SK-N-SH (cell line): Measurements from ENCODE around the gene DOK1. TPM values are rescaled to one million over a fixed set of nuclear protein-coding genes. Genes with fewer than 3 reads are reported as not detected.

Experiments
- CTCF ChIA-PET: fragments of 300-600, 350-600 bp; formaldehyde crosslinking; extraction: SDS; loops from one replicate; lab custom pipeline; 2021; lab: Yijun Ruan, JAX
- POLR2A ChIA-PET: fragments of 350-600 bp; sonication (Branson Sonifier 250); formaldehyde crosslinking; extraction: SDS; loops from one replicate; lab custom pipeline; 2020; ENCODE audit warnings: antibody characterized with exemption, inconsistent platforms; lab: Yijun Ruan, JAX
- DNase-seq: peaks from one replicate; pipeline ENCODE4 v3.0.0; 2012
- H2AFZ ChIP-seq: fragments of 200-600 bp; sonication (generic); 2 replicates; pipeline ENCODE4 v1.8.1; 2016; ENCODE audit warnings: antibody characterized with exemption, mild to moderate bottlenecking, low read depth
- H3F3A ChIP-seq: fragments of 200-600 bp; sonication (generic); replicated peaks from 2 replicates; pipeline ENCODE3; 2016; ENCODE audit warnings: antibody characterized with exemption, mild to moderate bottlenecking; ENCODE audit not compliant: insufficient read depth
- H3K27ac ChIP-seq, 2 experiments: fragments of 200-500 bp in 1 of 2; fragments of 200-600 bp in 1 of 2; sonication (Bioruptor generic) in 1 of 2; sonication (generic), shearing (Covaris generic) in 1 of 2; 2 replicates each; pipeline versions ENCODE4 v1.5.1 to v1.6.1; 2014 to 2016; ENCODE audit warnings: low read depth in 2 of 2, inconsistent platforms in 1 of 2, low read length in 1 of 2, mild to moderate bottlenecking in 1 of 2, mixed read lengths in 1 of 2
- H3K27me3 ChIP-seq: fragments of 200-600 bp; sonication (generic), shearing (Covaris generic); 2 replicates; pipeline ENCODE4 v1.6.1; 2016; ENCODE audit warnings: mixed run types; ENCODE audit not compliant: insufficient read depth
- H3K36me3 ChIP-seq, 2 experiments: fragments of 200-500 bp in 1 of 2; fragments of 200-600 bp in 1 of 2; sonication (Bioruptor generic) in 1 of 2; sonication (generic) in 1 of 2; replicated peaks in 1 of 2; 2 replicates each; pipeline versions ENCODE3 to v1.5.1; 2014 to 2016; ENCODE audit warnings: low read length in 1 of 2, mild to moderate bottlenecking in 1 of 2; ENCODE audit not compliant: insufficient read depth in 2 of 2, control insufficient read depth in 1 of 2
- H3K4me1 ChIP-seq, 2 experiments: fragments of 200-500 bp in 1 of 2; fragments of 200-600 bp in 1 of 2; sonication (Bioruptor generic) in 1 of 2; sonication (generic), shearing (Covaris generic) in 1 of 2; 2 replicates each; pipeline versions ENCODE4 v1.5.1 to v1.6.1; 2014 to 2016; ENCODE audit warnings: low read depth in 1 of 2, low read length in 1 of 2, mixed run types in 1 of 2; ENCODE audit not compliant: insufficient read depth in 2 of 2, control insufficient read depth in 1 of 2
- H3K4me2 ChIP-seq: fragments of 200-600 bp; sonication (generic), shearing (Covaris generic); 2 replicates; pipeline ENCODE4 v1.6.1; 2017; ENCODE audit warnings: mixed run types
- H3K4me3 ChIP-seq, 2 experiments: fragments of 200-500 bp in 1 of 2; fragments of 200-600 bp in 1 of 2; sonication (Bioruptor generic) in 1 of 2; sonication (generic), shearing (Covaris generic) in 1 of 2; 2 replicates each; pipeline versions ENCODE4 v1.5.1 to v1.8.1; 2014 to 2016; ENCODE audit warnings: low read depth in 2 of 2, inconsistent platforms in 1 of 2, low read length in 1 of 2, mild to moderate bottlenecking in 1 of 2, mixed read lengths in 1 of 2, moderate library complexity in 1 of 2
- H3K79me2 ChIP-seq: fragments of 200-600 bp; sonication (generic); 2 replicates; pipeline ENCODE4 v1.8.1; 2017; ENCODE audit warnings: mild to moderate bottlenecking; ENCODE audit not compliant: insufficient read depth
- H3K9ac ChIP-seq: fragments of 200-600 bp; sonication (generic); 2 replicates; pipeline ENCODE4 v1.6.1; 2017; ENCODE audit warnings: mixed run types
- H3K9me2 ChIP-seq: fragments of 200-600 bp; sonication (generic); 2 replicates; pipeline ENCODE4 v1.6.1; 2017; ENCODE audit warnings: mixed run types
- H3K9me3 ChIP-seq: fragments of 200-600 bp; sonication (generic); 2 replicates; pipeline ENCODE4 v1.6.1; 2017; ENCODE audit warnings: mixed run types, mild to moderate bottlenecking, moderate library complexity
- H4K20me1 ChIP-seq: fragments of 200-600 bp; sonication (generic); 2 replicates; pipeline ENCODE4 v1.6.1; 2017; ENCODE audit warnings: mild to moderate bottlenecking, mixed run types; ENCODE audit not compliant: insufficient read depth
- CHD2 ChIP-seq: fragments of 150-350 bp; IDR thresholded peaks from 2 replicates; pipeline ENCODE4 v1.6.1; 2018; ENCODE audit warnings: low read length; ENCODE audit not compliant: partially characterized antibody
- CTCF ChIP-seq: fragments of 200-600 bp; sonication (generic); IDR thresholded peaks from 2 replicates; pipeline ENCODE4 v1.6.1; 2017; ENCODE audit warnings: antibody characterized with exemption, mild to moderate bottlenecking, moderate library complexity
- EZH2phosphoT487 ChIP-seq: fragments of 200-600 bp; sonication (generic); IDR thresholded peaks from 2 replicates; pipeline ENCODE4 v1.6.1; 2017; ENCODE audit warnings: low read depth, mixed run types, mild to moderate bottlenecking, antibody characterized with exemption, moderate library complexity, borderline replicate concordance
- FOXJ3 ChIP-seq: sonication (generic); formaldehyde crosslinking; IDR thresholded peaks from 2 replicates; pipeline ENCODE4 v1.5.1; 2020; ENCODE audit warnings: mild to moderate bottlenecking, missing genetic modification reagents
- GABPA ChIP-seq: IDR thresholded peaks from 2 replicates; pipeline ENCODE4 v1.4.0; 2012; ENCODE audit warnings: low read depth, mild to moderate bottlenecking
- GATA2 ChIP-seq: sonication (generic); formaldehyde crosslinking; IDR thresholded peaks from 2 replicates; pipeline ENCODE4 v1.5.0; 2020; ENCODE audit warnings: mild to moderate bottlenecking, missing genetic modification reagents
- IRF3 ChIP-seq: fragments of 150-350 bp; IDR thresholded peaks from 2 replicates; pipeline ENCODE4 v1.6.1; 2016; ENCODE audit warnings: mild to moderate bottlenecking, low read depth, low read length
- JUND ChIP-seq: IDR thresholded peaks from 2 replicates; pipeline ENCODE4 v1.4.0; 2012
- MAX ChIP-seq: IDR thresholded peaks from 2 replicates; pipeline ENCODE4 v1.4.0; 2012; ENCODE audit warnings: low read depth
- MXI1 ChIP-seq: IDR thresholded peaks from 2 replicates; pipeline ENCODE4 v1.6.1; 2012; ENCODE audit warnings: mild to moderate bottlenecking, low read depth, low read length, improper control_type of control experiment
- NRF1 ChIP-seq: IDR thresholded peaks from 2 replicates; pipeline ENCODE4 v1.6.1; 2012; ENCODE audit warnings: low read depth, mild to moderate bottlenecking, low read length
- RAD21 ChIP-seq: IDR thresholded peaks from 2 replicates; pipeline ENCODE4 v1.6.1; 2012; ENCODE audit warnings: mild to moderate bottlenecking, low read length
- RCOR1 ChIP-seq: fragments of 150-350 bp; IDR thresholded peaks from 2 replicates; pipeline ENCODE4 v1.6.1; 2017; ENCODE audit warnings: antibody characterized with exemption, low read length
- RFX5 ChIP-seq: IDR thresholded peaks from 2 replicates; pipeline ENCODE4 v1.6.1; 2012; ENCODE audit warnings: mild to moderate bottlenecking, improper control_type of control experiment, low read length
- SIN3A ChIP-seq: IDR thresholded peaks from 2 replicates; pipeline ENCODE4 v1.6.1; 2012; ENCODE audit warnings: low read depth, mild to moderate bottlenecking, low read length, moderate library complexity, borderline replicate concordance
- TCF12 ChIP-seq: IDR thresholded peaks from 2 replicates; pipeline ENCODE4 v1.4.0; 2012
- USF1 ChIP-seq: IDR thresholded peaks from 2 replicates; pipeline ENCODE4 v1.4.0; 2012; ENCODE audit warnings: low read depth, borderline replicate concordance
- USF2 ChIP-seq: fragments of 150-350 bp; IDR thresholded peaks from 2 replicates; pipeline ENCODE4 v1.6.1; 2017; ENCODE audit warnings: antibody characterized with exemption, low read length, low read depth, borderline replicate concordance
- whole genome bisulfite sequencing: methylation state at CpG from one replicate; pipeline ENCODE4 v1.1.6; 2017; ENCODE audit warnings: low lambda C conversion rate; 5-methylcytosine and 5-hydroxymethylcytosine counted together
- polyA plus RNA-seq, 3 experiments: library from polyadenylated mRNA; depleted of rRNA; stranded (reverse); fragments of >200 nt; gene quantifications; 2 replicates each; pipeline ENCODE4 v1.2.3, GENCODE V29; 2012

The DOK1 gene
- polyA plus RNA-seq, 1 of the 3 experiments (the other 2 are of a cell fraction): 25.3 TPM

- TF ChIP-seq USF1 (no peak), NRF1 (no peak), RAD21 (no peak; the same call in 1 of the 2 replicates), JUND (no peak; the same call in 1 of the 2 replicates), SIN3A (peak; percentile 66; the same call in 1 of the 2 replicates), RFX5 (no peak), GATA2 (CRISPR knock-in tag) (no peak), CTCF (no peak), FOXJ3 (CRISPR knock-in tag) (no peak), TCF12 (peak; percentile 67), RCOR1 (no peak), GABPA (peak; percentile 80)
These were observed 19.4 kb downstream of the DOK1 start (continued) for GRCh38 chr2:74573747-74574562.

- WGBS: 69% methylated on average over 4 of the region's 4 CpGs
- peak overlapping the region; percentile 68 to 82; a peak in 1 of 4 replicates for H3K27ac ChIP-seq
- DNase-seq: no peak
- no peaks in the 10 kb centered on the region for H4K20me1 ChIP-seq
- H3K4me2 ChIP-seq: no peak overlapping the region
- CTCF ChIA-PET: interaction anchor here (0.9 to 7.3 kb wide), 4 partner anchors 9 to 43 kb away, joined by 3 to 75 read pairs (median 6); no protein-coding TSS in a partner anchor
- peaks cover 7 to 20% of the 10 kb centered on the region in 2 experiments for H3K4me1 ChIP-seq
- H3K79me2 ChIP-seq: no peaks in the 10 kb centered on the region
- H3F3A ChIP-seq: peaks cover 33% of the 10 kb centered on the region
- TF ChIP-seq MXI1 (no peak), NRF1 (no peak), RCOR1 (no peak), JUND (no peak), CTCF (no peak), IRF3 (no peak), GABPA (no peak), RAD21 (no peak), USF2 (no peak), CHD2 (no peak), EZH2phosphoT487 (no peak), GATA2 (CRISPR knock-in tag) (no peak), MAX (no peak)
- no peaks in the 10 kb centered on the region for H3K36me3 ChIP-seq
- H3K4me3 ChIP-seq: no peak overlapping the region
- no peak overlapping the region for H3K9ac ChIP-seq
- H3K9me3 ChIP-seq: no peaks in the 10 kb centered on the region
- no peaks in the 10 kb centered on the region for H3K27me3 ChIP-seq
- POLR2A ChIA-PET: interaction anchor here (0.6 kb wide), 1 partner anchor 68 kb away, joined by 3 read pairs; no protein-coding TSS in a partner anchor
- no peak overlapping the region for H2AFZ ChIP-seq
- H3K9me2 ChIP-seq: no peaks in the 10 kb centered on the region
These were observed 20.8 kb downstream of the DOK1 start for GRCh38 chr2:74575320-74575719.
